GM19239 (cell line): ENCODE measurements around the gene DNAH17.

ENCODE experiments used
- DNase-seq: peaks from one replicate; pipeline ENCODE4 v3.0.0; 2011; ENCODE audit warnings: low spot score; ENCODE audit not compliant: insufficient read length
- FAIRE-seq: peaks from 2 replicates; lab custom pipeline; 2011; peaks lifted over from hg19 to GRCh38; lab: Jason Lieb, UNC

The DNAH17 gene

DNA sequence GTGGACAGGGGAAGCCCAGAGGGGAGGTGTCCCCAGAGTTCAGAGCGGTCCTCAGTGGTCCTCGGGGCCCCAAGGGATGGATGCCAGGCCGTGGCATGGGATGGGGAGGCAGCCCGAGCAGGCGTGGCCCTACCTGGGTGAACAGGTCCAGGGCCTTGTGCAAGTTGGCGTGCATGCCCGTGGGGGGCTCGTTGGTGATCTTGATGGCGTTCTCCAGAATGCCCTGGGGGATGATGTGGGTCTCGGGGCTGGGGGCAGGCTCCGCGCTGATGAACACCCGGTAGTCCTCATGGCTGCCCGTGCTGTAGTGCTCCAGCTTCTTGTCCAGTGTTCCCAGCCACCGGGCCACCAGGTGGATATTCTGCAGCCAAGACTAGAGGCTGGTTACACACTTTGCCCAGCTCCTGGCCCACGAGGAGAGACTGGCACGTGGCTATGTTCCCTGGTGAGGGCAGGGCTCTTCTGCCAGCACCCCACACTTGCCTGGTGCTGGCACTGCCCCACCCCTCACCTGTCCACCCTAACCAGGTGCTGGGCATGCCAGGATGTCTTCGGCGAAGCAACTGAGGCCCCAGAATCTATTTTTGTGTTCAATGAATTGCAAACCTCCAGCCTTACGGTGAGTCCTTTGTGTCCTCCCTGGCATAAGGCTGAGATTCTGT is 139.6 kb downstream of the DNAH17 start:
- DNase-seq (no peak), FAIRE-seq (no peak)

DNA sequence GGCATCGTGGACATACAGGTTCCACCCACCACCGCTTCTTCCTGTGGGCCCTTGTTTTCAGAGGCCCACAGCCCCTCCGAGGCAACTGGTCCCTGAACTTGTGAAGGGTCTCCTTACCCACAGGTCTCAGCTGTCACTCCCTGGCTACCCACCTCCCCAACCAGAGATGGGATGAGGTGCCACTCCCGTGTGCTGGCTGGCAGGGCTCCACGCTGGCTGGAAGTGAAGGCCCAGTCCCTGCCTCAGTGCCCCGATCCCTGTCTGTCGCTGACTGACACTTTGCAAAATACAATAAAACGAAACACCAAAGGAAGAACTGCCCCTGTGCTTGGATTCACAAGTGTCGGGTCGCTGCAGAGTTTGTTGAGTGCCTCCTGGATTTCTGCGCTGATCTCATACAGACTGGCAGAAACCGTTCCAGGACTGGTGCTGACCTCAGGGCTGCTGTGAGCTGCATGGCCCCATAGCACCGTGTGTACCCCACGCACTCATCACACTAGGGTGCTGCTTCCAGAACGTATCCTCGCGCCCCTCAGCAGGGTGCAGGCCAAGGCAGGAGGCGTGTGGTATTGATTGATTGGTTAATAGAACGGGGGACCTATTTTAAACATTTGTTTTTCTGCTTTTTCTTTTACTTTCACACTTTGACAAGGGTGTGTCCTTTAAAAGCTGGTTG is 141.7 kb downstream of the DNAH17 start:
- DNase-seq, result no peak
- no peak for FAIRE-seq

GRCh38 chr17:78434455-78435329 is 142.5 kb downstream of the DNAH17 start:
- no peak for FAIRE-seq
- DNase-seq, result no peak

DNA sequence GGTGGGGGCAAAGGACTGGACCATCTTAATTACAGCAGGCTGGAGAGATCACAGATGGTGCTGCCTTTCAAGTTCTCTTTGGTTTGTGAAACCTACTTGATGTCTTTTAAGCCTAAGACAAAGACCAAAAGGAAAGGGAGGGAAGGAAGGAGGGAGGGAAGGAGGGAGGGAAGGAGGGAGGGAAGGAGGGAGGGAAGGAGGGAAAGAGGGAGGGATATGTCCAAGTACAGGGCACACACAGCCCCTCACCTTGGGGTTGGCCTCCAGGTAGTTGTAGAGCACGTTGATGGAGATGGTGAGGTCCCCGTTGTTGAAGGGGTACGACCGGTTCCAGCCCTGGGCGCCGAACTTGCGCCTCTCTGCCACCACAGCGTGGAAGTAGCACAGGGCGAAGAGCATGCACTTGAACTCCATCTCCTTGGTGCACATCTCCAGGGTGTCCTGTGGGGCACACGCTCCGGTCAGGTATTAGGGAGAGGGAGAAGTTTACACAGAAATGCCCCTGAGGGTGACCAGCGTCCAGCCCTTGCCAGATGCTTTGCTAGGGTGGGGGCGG is 143.3 kb downstream of the DNAH17 start:
- FAIRE-seq (no peak), DNase-seq (no peak)

DNA sequence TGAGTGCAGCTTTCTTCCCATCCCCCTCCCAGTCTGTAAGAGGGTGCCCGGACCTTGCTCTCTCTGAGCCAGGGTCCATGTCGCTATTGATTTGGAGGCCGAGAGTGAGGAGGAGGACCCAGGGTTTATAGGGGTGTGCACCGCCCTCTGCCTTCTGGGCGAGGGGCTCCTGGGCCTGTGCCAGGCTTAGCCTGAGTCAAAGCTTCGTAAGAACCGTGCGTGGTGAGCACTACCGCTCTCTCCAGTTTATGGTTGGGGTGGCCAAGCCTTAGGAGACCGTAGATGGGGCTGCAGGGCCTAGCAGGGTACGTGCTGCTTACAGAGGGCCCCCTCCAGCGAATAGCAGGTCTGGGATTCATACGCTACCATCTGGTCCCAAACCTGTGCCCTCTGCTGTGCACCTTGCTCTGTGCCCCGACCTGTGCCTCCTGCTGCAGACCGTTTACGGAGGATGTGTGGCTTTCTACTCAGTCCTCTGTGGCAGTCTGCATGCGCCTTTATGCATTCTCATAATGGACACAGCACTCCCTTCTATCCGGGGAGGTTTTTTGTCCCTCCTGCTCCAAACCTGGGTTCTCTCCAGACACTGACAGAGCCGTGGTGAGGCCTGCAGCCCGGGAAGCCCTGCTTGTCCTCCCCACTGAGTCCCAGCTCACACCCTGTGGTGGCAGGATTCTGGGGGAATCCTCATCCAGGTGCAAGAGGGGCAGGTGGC is 144.0 kb downstream of the DNAH17 start:
- FAIRE-seq, result no peak

GRCh38 chr17:78432226-78433012 is 144.8 kb downstream of the DNAH17 start:
- DNase-seq, result no peak
- no peak for FAIRE-seq

More for the DNA sequence above, 144.0 kb downstream of the DNAH17 start:
- no peak for DNase-seq

DNA sequence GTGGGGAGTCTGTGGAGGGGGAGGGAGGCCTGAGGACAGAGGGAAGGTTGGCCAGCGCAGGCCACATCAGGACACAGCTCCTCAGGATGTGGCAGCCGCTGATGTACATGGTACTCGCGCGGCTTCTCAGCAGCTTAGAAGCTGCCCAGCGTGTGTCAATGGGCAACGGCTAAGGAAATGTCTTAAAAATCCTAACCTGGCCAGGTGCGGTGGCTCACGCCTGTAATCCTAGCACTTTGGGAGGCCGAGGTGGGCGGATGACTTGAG is 145.6 kb downstream of the DNAH17 start:
- FAIRE-seq (no peak), DNase-seq (no peak)

- DNase-seq, result no peak
- no peak for FAIRE-seq
These were observed 146.1 kb downstream of the DNAH17 start for GRCh38 chr17:78430892-78431691.

GRCh38 chr17:78429618-78429995 is 147.6 kb downstream of the DNAH17 start:
- FAIRE-seq (no peak), DNase-seq (no peak)

GRCh38 chr17:78428836-78429617 is 148.2 kb downstream of the DNAH17 start:
- FAIRE-seq, result no peak

DNA sequence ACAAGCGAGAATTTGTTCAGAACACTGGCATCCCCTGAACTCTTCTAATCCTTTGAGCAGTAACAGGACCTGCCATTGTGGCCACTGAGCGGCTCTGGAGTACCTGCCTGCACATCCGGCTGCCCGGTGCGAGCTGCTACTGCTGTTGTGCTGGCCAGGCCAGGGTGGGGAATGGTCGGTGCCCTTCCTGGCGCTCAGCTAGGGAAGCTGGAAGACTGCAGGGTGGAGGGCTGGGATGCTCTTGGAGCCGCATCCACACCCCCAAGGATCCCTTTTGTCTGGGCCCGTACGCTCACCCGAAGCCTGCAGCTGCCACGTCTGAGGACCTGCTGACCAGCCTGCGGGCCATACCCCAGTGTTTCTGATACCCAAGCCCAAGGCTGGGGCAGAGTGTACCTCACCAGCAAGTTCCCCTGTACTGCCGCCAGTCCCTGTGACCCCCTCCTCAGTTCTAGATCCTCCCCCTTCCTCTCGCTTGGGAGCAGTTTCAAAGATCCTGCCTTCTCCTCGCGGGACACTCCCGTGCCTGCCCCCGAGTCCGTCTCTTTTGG is 149.1 kb downstream of the DNAH17 start:
- DNase-seq (no peak), FAIRE-seq (no peak)

More at GRCh38 chr17:78428836-78429617, 148.2 kb downstream of the DNAH17 start:
- no peak for DNase-seq

- FAIRE-seq (no peak), DNase-seq (no peak)
These were observed 150.1 kb downstream of the DNAH17 start for GRCh38 chr17:78427140-78427539.

DNA sequence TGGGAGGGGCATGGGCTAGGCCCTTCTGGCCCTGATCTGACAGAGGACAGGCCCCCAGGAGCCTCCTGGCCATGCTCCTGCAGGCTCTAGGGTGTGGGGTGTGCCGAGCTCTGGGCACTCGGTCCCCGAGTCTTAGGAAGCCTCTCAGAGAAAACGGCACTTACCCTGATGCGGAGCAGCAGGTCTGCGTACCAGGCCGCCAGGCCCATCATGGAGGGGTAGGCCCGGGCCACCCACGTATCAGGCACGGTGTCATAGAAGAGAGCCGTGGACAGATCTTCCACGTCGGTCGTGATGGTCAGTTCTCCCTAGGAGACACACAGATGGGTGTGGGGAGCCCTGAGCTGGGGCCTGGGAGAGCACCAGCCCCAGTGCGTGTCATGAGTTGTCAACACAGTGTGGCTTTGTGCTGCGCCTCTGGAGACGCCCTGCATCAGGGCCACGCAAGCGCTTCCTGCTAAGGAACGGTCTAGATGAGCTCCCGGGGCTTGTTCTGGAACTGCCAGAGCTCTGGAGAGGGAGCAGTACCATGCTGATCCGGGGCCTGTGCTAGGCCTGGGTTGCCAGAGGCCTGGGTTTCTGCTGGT is 150.8 kb downstream of the DNAH17 start:
- DNase-seq (no peak), FAIRE-seq (no peak)

GRCh38 chr17:78425429-78425828 is 151.8 kb downstream of the DNAH17 start:
- FAIRE-seq, result no peak

DNA sequence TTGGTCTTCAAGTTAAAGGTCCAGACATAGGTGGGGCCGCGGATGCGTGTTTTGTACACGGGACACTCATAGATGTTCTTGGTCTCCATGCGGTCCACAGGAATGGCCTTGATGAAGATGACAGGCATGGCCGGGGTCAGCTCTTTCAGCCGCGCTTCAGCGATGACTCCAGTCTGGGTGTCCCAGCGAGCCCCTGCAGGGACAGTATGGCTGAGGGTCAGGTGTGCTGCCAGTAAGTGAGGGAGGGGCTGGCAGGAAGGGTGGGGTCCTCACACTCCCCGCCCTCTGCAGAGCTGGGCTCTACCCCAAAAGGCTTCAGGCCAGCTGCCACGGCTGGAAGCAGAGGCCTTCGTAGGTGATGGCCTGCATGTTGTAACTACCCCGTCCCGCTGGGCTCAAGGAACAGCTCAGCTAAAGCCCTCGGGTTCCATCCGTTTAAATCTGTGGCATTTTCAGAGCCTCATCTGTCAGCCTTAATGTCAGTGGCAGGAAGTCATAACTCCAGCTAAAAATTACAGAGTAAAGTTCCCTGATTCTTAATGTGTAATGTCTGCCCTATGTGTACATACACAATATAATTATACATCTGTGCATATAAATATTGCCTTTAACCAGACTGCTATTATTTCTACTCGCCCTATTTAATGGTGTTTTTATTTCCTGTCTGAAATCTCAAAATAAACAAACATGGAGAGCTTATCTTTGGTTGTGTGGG is 153.1 kb downstream of the DNAH17 start:
- FAIRE-seq (no peak), DNase-seq (no peak)

More at GRCh38 chr17:78425429-78425828, 151.8 kb downstream of the DNAH17 start:
- DNase-seq, result no peak

DNA sequence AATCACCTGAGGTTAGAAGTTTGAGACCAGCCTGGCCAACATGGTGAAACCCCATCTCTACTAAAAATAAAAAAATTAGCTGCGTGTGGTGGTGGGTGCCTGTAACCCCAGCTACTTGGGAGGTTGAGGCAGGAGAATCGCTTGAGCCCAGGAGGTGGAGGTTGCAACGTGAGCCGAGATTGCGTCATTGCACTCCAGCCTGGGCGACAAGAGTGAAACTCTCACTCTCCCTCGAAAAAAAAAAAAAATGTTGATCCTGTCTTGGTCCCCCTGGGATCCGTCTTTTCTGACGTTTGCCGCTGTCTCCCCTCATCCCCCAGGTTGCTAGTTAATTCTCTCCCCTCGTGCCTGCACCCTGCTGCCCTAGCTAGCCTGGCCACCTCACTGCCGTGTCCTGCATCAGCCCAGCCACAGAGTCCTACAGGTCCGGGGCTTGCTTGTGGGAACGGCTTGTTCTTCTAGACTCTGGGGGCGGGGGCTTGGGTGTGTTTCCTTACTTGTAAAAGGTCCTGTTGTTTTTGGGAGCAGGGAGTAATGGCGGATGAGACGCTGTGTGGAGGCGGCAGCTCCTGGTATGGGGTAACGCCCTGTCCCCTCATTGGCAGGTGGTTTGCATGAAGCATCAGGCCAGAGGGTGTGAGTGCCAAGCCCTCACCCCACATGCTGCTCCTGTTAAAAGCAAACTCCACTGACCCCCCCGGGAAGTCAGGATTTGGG is 154.2 kb downstream of the DNAH17 start:
- FAIRE-seq (no peak), DNase-seq (no peak)
